NCI-H774 (cell line): Measurements from ENCODE around the gene MICAL3.

Experiments used
- DNase-seq: peaks from one replicate; lab custom pipeline; 2025; lab: John Stamatoyannopoulos, UW

The MICAL3 gene

DNA sequence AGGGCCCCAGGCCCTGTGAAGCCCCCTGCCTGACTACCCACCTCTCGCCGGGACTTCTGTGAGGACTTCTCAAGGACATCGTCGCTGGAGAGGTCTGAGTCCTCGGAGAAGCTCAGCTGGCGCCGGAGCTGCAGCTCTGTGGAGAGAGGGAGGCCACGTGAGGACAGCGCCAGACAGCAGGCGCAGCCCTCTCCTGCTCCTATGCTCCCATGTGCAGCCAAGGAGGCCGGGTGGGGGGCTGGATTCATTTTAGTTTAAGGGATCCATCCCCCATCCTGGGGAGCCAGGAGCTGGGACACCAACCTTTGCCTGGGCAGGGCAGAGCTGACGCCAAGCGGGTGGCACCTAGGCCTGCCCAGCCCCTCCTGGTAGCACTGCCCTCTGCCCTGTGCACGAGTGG lies 207.7 kb downstream of the MICAL3 start:
- no peak for DNase-seq

DNA sequence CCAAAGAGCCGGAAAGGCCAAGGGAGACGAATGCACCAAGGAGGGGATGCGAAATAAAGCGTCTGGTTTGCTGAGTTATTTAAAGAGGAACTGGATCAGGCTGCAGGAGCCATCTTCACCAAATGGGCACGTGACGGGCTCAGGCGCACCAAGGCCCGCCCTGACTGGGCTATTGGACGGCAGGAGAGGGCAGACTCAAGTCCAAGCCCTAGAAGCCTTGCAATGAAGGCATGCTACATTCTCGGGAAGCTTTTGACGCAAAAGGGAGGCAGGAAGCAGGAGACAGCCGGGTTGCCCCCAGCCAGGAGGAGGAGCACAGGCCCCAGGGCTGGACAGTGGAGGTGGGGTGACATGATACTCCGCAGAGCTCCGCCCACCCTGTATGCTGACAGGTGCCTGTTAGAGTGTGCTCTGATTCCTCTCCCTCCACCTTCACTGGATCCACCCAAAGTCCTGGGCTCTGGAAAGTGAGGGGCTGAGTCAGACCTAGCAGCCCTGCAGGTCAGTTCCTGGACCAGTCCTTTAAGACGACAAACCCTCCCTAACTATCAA lies 208.6 kb downstream of the MICAL3 start:
- DNase-seq: no peak

DNA sequence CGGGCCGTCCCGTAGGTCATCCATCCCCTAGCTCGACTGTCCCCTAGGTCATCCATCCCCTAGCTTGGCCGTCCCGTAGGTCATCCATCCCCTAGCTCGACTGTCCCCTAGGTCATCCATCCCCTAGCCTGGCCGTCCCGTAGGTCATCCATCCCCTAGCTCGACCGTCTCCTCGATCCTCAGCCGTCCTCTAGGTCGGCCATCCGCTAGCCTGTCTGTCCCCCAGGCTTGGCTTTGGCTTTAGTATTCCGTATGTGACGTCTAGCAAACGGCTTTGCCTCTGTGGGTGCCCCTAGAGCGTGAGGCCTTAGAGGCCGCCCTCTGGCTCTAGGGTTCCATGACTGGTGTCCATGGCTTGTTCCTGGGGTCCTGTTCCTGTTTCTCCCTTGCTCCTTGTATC lies 209.5 kb downstream of the MICAL3 start:
- no peak for DNase-seq

DNA sequence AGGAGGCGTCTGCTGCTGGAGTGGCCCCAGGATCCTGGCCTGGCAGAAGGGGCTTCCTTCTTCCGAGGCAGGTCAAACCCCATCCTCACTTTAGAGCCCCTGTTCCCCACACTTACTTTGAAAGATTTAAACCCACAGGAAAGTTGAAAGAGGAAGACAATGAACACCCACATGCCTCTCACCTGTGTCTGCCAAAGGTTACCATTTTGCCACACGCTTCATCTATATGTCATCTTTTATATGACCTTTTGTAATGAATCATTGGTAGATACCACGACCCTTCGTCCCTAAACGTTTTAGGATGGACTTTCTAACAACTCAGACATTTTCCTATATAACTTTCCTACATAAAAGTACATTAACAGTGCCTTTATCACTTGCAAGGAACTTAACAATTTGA lies 210.3 kb downstream of the MICAL3 start:
- no peak for DNase-seq

DNA sequence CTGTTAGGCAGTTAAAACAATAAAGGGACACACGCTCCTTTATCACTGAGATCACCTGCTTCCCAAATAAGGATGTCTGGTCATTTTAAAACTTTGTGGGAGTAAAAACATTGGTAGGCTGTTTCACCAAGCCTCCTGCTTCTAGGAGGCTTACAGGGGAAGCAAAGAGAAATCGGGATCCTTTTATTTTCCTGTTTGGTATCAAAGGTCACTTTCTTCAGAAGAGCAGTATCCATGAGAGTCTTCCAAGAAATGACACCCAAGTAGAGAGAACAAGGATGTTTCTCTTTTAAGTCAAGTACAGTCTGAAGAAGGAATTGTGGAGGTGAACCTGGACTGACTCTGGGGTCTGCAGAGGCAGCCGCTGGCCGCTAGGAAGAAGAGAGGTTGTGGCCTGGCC lies 213.2 kb downstream of the MICAL3 start:
- DNase-seq: no peak

DNA sequence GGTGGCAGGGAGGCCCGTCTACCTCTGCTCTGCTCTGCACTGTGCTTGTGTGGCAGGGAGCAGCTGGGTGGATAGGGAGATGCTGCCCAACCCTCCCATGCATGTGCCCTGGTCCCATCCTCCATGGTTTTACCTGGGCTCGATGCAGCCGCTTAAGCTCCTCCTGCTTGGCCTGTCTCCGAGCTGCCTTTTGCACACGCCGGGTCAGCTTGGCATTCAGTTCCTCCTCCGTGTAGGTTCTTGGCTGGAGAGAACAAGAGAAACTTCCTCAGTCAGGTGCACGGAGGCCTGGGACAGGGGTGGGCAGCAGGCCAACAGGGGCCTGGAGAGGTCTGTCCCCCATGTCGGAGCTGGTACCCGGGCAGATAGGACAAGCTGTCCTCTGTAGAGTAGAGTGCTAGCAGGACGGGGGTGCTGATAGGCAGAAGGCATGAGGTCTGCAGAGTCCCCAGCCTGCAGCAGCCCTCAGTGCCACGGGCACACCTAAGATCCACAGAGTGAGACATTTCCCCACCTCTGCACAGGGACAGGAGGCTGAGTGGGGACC lies 213.7 kb downstream of the MICAL3 start:
- no peak for DNase-seq

DNA sequence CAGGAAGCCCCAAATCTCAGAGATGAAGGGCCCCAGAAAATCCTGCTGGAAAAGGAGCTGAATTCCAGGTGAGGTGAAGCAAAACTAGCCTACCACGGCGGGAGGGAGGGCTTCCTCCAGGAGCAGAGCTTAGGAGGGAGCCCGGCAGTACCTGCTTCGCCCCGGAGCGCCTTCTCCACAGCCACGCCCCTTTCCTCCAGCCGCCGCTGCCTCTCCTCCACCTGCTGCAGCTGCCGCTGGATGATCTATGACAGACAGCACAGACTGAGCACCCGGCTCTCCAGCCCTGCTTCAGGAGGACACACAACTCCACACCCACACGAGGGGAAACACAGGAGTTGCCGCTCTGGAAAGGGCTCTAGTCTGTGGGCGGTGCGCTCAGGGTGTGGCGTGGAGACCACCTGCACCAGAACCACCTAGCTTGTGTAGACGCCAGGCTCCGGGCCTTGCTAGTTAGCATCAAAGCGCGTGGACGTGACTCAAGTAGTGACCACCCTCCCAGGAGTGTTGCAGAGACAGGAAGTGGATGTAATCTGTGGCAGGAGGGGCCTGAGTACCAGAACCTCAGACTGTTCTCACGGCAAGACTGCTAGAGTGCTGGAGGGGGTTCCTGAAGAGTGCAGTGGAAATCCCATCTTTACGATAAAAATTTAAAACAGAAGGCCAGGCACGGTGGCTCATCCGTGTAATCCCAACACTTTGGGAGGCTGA lies 215.5 kb downstream of the MICAL3 start:
- no peak for DNase-seq

DNA sequence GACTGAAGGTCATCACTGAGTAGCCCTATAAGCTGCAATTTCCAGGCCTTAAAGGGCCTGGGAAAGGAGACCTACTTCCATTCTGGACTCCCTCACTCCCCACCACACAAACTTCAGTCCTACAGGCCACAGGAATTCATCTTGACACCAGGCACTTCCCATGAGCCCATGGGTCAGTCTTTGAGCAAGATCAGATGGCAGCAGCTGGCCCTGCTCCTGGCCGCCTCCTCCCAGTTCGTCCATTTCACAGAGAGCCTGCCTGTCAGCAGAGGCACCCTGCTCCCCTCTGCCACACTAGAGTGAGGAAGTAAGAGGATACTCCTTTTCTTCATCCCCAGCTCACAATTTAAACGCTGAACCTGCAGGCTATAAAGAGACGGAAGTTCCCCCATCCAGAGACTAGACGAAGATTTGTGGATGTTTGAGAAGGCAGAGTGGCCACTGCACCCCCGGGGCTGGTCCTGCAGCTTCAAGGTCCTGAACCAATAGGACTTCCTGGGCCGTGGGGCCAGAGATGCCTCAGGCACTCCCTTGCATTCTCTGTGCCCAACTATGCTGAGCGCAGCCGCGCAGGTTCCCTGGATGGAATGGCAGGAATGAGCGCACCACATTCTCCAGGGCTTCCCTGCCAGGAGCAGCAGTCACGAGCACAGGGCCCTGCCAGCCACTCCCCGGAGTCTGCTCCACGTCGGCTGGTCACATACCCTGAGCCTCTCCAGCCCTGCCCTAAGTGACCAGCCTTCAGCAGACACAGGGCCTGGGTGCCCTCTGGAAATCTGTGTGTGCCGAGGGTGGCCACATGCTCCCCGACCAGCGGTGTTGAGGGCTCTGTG lies 216.6 kb downstream of the MICAL3 start:
- DNase-seq: no peak

DNA sequence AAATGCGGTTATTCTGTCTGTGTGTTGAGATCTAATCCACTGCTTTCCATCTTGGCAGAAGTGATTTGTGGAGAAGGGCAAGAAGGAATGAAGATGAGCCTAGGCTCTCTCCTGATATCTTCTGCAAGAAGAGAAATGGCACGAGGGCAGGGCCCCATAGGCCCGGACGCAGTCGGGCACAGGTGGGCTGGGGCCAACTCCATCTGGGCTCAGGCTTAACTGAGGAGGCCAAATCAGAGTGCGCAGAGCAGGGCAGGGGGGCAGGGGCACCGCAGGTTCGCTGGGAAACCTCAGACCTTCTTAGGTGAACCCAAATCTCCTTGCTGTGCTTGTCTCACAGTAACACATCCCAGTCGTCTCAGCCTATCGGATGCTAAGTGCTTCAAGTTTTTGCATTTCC lies 217.3 kb downstream of the MICAL3 start:
- no peak for DNase-seq

DNA sequence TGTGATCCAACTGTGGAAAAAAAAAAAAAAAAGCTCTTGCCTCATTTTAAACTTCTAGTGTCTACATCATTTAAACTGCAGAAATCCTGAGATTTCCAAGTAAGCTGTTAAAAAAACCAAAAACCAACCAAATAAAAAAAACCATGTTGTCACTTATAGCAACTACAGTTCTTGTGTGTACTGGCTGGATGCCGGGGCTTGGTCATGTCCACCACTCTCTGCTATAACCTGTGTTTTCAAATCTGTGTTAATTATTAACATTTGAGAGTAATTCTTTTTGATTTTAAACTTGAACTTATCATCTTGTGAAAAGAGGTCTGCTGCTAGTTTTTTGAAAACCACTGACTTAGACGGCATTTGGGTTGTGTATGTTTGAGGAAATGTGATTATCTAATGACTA lies 217.9 kb downstream of the MICAL3 start:
- no peak for DNase-seq

DNA sequence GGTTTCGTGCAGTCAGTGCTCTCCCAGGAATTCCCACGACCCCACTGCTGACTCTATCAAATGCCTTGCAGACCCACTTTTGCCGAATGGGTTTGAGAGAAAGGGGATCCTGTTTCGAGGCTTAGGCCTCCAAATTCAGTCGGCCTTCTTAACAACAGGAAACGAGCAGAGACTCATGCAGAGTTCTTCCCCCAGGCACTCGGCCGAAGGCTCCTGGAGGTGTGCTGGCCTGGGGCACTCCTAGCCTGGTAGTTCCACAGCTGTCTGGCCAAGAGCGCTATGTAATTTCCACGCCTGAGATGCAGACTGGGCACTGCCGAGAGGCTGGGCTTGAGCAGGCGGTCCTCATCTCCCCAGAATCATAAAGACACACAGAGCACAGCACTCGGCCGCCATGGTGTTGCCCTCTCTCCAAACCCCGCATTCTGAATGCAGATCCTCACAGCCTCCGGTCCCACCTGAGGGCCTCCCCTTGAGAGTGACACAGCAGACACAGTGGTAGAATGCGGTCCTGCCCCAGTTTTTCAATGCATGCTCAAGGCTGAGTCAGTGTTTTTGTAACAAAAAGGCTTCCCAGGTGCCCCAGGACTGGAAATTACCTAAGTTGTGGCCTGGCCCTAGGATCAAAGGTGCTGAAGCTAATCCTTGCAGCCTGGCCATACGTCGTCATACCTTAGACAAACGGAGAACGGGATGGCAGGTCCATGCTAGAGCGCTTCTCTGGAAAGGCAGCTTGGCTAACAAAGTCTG lies 219.9 kb downstream of the MICAL3 start:
- DNase-seq: no peak

DNA sequence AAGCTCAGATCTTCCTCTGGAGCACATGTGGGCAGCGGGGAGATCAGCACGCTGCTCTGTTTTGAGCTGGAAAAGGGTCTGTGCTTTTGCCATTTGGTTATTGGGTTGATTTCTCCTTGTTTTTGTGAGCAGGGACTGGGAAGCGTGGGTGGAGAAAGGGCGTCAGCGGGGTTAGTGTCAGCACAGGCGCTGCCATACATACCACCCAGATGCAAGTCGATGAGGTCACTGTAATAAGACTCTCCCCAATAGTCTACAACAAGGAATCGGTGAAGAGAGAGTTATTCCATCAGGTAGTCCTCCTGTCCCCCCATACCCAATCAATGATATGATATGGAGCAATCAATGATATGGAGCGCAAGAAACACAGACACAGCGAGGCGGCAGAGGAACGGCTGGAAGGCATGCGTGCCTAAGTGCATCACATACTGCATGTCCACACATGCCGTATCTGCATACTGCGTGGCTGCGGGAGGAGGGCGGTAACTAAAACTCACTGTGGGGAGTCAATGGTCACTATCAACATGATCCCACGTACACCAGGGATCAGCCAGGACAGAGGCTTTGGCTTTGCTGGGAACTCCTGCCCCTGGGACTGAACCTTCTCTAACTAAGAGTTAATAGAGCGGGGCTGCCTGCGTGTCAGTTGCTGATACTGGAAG lies 220.6 kb downstream of the MICAL3 start:
- DNase-seq: no peak

DNA sequence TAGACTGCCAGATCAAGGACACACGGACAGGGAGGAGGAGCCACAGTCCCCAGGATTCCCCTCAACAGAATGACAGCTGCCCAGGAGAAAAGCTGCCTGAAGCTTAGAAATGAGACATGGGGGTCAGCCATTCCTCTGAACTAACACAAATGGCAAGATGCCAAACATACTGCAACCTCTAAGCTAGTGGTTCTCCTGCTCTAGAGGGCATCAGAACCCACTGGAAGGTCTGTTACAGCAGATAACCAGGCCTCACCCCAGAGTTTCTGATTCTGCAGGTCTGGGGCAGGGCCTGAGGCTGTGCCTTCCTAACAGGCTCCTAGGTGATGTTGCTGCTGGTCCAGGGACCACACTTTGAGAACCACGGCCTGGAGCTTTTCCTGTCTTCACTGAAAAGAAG lies 221.5 kb downstream of the MICAL3 start:
- no peak for DNase-seq

DNA sequence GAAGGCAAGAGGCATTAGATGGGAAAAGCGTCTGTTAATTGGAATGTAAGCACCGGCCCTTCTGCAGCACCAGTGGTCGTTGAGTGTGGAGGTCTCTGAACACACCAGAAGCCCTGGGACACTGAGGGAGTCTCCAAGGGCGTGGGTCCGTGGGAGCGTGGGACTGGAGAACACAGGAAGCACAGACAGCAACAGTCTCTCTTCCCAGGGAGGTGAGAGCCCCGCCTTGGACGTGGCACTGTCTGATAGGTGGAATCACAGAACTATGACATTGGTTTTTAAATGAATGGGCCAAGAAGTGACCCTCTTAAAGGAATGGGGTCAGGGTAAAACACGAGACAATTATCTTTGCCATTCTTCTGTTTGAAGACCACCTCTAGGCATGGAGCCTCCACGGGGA lies 221.9 kb downstream of the MICAL3 start:
- DNase-seq: no peak

DNA sequence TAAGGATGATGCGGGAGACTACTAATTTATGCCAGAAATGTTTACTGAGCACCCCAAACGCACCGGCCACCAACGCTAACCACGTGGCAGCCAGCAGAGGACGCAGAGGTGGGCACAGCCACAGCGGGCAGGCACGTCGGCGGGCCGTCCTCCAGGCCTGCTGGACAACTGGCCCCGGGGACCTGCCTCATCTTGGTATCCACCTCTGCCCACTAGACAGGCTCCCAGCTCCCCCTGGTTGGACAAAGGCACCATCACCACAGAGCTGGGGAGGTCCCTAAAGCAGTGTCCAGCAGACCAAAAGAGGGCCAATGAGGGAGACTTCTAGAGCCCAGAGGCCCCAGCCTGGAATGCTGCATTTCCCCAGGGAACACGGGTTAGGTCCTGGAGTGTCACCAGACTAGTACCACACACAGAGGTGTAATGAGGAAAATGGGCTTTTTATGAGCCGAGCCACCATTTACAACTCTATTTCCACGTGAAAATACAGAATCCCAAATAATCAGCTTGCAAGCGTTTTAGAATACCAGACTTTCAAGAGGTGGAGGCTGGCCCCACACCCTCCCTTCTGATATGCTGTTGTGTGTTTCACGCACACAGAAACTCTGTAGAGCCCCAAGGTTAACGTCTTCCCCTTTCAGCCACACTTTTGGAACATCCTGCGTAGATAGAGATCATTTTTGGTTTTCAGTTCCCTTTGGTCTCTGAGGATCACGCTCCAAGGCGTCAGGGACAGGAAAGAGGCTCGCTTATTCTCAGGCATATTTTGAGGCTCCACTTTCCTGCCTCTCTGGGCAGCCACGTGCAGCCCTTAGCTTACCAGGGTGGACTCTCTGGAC lies 226.4 kb downstream of the MICAL3 start:
- DNase-seq: no peak

DNA sequence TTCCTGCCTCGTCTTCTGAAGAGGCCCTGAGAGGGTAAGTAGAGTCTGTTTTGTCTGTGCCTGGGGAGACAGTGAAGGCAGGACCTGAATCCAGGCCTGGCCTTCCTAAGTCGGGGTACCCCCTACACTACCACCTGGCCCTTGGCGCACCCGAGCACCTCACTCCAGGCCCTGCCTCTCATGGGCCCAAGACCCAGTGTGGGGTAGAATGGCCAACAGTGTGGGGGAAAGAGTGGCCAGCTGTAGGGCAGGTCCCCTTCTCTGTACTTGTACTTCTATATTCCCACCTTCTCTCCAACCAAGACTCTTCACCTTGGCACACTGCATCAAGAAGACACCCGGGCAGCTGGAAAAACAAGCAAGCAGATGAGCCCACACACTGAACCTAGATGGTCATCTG lies 227.7 kb downstream of the MICAL3 start:
- DNase-seq: no peak

DNA sequence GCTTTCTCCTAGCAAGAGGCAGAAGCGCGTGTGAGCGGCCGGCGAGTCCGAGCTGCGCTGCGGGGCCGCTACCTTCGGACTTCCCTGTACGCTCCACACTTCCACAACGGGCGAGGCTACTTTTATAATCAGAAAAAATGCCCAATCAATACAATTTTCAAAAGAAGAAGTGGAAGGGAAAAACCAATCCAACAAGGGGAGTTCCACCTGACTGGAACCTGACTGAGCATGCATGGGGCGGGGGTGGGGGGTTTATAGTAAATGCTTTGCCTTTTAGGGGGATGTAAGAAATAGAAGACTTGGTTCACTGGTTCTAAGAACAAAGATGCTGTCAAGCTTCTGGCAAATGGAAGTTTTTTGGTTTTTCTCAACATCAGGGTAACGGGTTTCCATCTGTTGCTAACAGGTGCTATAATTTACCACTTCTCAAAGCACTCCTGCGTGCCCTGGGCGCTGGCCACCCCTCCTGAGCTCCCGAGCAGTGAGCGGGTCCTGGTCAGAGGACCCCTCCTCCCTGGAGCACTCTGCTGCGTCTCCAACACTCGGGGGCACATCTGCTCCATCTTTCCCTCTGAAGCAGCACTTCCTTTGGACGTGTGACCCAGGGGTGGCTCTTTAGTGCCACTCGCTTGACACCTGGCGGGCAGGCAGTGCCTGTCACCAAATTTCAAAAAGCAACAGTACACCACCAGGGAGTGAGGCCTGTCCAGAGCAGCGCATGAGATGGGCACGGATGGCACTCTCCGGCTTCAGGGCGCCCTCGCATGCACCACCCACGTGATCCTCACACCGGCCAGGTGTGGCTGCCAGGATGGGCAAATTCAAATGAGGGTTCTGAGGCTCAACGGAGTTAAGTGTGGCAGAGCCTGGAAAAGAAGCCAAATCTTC lies 228.5 kb downstream of the MICAL3 start:
- DNase-seq: no peak

DNA sequence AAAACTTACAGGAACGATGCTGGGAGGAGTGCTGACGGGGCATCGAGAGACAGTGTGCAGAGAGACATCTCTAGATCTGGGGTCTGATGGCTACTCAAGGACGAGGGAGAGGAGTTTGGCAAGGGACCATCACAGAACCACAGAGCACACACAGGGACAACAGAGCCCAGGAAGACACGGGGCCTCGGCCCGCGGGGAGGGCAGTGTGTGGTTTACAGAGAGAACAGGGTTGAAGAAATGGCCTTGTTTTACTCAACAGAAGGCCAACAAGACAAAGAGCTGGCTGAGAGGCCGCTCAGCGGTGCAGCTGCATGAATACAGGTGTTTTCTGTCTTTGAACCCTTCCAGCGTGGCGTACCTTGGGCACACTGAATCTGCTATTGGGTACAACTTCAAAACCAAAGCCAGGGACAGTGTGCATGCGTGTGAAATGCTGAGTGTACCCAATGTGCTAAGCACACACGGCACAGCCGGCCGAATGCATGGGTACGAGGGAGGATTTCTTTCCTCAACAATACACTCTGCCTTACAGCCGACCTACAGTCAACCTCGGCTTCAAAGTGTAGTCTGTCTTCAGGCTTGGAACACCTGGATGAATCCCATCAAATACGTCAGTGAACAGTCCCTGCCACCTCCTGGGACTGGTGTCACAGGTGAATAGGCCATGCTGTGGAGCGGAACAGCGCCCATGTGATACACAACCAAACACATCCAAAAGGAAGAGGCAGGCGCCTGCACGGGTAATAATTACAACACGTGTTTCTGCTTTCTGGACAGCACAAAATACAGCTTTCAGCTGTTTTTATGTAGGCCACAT lies 229.4 kb downstream of the MICAL3 start:
- no peak for DNase-seq

DNA sequence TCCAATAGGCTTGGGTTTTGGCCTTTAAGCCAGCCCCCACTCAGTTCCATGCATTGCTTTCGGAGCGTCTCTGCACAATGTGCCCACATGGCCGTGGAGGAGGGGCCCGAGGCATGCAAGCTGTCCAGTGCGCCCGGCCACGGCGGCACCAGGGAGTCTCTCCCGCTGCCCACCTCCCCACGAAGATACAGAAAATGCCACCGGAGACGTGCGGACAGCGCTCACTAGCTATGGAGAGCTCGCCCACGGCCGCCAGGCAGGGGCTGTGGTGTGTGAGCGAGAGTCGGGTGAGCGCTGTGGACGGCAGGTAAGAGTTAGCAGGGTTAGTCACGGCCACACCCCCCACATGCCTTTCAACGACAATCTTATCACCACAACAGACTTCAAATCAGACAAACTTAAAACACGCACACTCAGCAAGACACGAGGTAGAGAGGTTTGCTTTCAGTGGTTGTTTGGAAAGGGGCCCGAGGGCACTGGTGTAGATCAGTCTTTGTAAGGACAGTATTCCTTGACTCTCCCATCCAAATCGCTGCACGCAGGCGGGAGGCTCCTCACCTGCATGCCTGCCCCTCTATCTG lies 231.4 kb downstream of the MICAL3 start:
- no peak for DNase-seq
